Activated CD4-positive, alpha-beta memory T cell treated with anti-CD3 and anti-CD28 coated beads for 36 hours (primary cell): ENCODE data around the gene EXOC6. TPM values are rescaled to one million over a fixed set of nuclear protein-coding genes. Genes with fewer than 3 reads are reported as not detected.

Experiments
- CTCF ChIA-PET: fragments of 350-600 bp; sonication (Branson Sonifier 250); formaldehyde crosslinking; loops from one replicate; lab custom pipeline; 2021; ENCODE audit warnings: antibody characterized with exemption, inconsistent platforms; lab: Charles Lee
- POLR2A ChIA-PET: fragments of 350-600 bp; sonication (Branson Sonifier 250); formaldehyde crosslinking; loops from one replicate; lab custom pipeline; 2021; ENCODE audit warnings: antibody characterized with exemption; lab: Charles Lee
- DNase-seq: peaks from one replicate; pipeline ENCODE4 v3.0.0-alpha.2; 2020
- H3K27ac Mint-ChIP-seq: one replicate; pipeline ENCODE4 v1.8.0; 2021; ENCODE audit warnings: mixed read lengths
- H3K27me3 Mint-ChIP-seq: one replicate; pipeline ENCODE4 v1.8.0; 2021; ENCODE audit warnings: mixed read lengths
- H3K36me3 Mint-ChIP-seq: one replicate; pipeline ENCODE4 v1.8.0; 2021; ENCODE audit warnings: mixed read lengths
- H3K4me1 Mint-ChIP-seq: one replicate; pipeline ENCODE4 v1.8.0; 2021; ENCODE audit warnings: low read depth, mixed read lengths
- H3K4me3 Mint-ChIP-seq: one replicate; pipeline ENCODE4 v1.8.0; 2021; ENCODE audit warnings: mild to moderate bottlenecking, mixed read lengths
- H3K9me3 Mint-ChIP-seq: one replicate; pipeline ENCODE4 v1.8.0; 2021; ENCODE audit warnings: mixed read lengths
- intact Hi-C: fragments of 100-400 bp; cut with micrococcal nuclease; formaldehyde crosslinking; loops from one replicate; pipeline ENCODE4 v1.15.1; 2023
- total RNA-seq, 2 experiments: library from RNA; stranded (reverse); gene quantifications; one replicate each; pipeline ENCODE4 v1.2.3, GENCODE V29; 2021

The EXOC6 gene
- total RNA-seq, 2 experiments from 2014 or later, result 10.7 to 10.8 TPM

GRCh38 chr10:92914478-92915325 lies 66.4 kb downstream of the EXOC6 start:
- DNase-seq, result peak; percentile 41
- Mint-ChIP-seq H3K9me3 (no peaks in the 10 kb centered on the region), H3K27ac (no peak overlapping the region), H3K4me1 (no peaks in the 10 kb centered on the region), H3K4me3 (no peak overlapping the region), H3K27me3 (no peaks in the 10 kb centered on the region), H3K36me3 (peaks cover 3% of the 10 kb centered on the region)
- ChIA-PET POLR2A (no interaction called here), CTCF (interaction anchor here (0.6 to 1.7 kb wide), 8 partner anchors 9 to 443 kb away, joined by 3 to 4 read pairs (median 3); no protein-coding TSS in a partner anchor)
- intact Hi-C loops, result no loop called here

- H3K9me3 Mint-ChIP-seq, result peaks cover 8% of the 10 kb centered on the region
- H3K4me1 Mint-ChIP-seq, result no peaks in the 10 kb centered on the region
- H3K4me3 Mint-ChIP-seq, result no peak overlapping the region
- intact Hi-C loops, result no loop called here
- H3K27me3 Mint-ChIP-seq, result no peaks in the 10 kb centered on the region
- no peak overlapping the region for H3K27ac Mint-ChIP-seq
- ChIA-PET CTCF (interaction anchor here (0.6 to 1.7 kb wide), 4 partner anchors 10 to 442 kb away, joined by 3 to 4 read pairs (median 4); no protein-coding TSS in a partner anchor), POLR2A (no interaction called here)
- no peak for DNase-seq
- H3K36me3 Mint-ChIP-seq, result peaks cover 8% of the 10 kb centered on the region
These were observed 67.6 kb downstream of the EXOC6 start for GRCh38 chr10:92915892-92916291.

GRCh38 chr10:92916433-92916832 lies 68.1 kb downstream of the EXOC6 start:
- H3K27ac Mint-ChIP-seq, result no peak overlapping the region
- POLR2A ChIA-PET, result no interaction called here
- no peaks in the 10 kb centered on the region for H3K4me1 Mint-ChIP-seq
- H3K4me3 Mint-ChIP-seq, result no peak overlapping the region
- DNase-seq, result no peak
- H3K9me3 Mint-ChIP-seq, result peaks cover 10% of the 10 kb centered on the region
- CTCF ChIA-PET, result interaction anchor here (0.7 to 1.7 kb wide), 2 partner anchors 11 to 436 kb away, joined by 4 read pairs; no protein-coding TSS in a partner anchor
- H3K36me3 Mint-ChIP-seq, result peaks cover 10% of the 10 kb centered on the region
- no peaks in the 10 kb centered on the region for H3K27me3 Mint-ChIP-seq
- intact Hi-C loops, result no loop called here

GRCh38 chr10:92918603-92919002 lies 70.3 kb downstream of the EXOC6 start:
- intact Hi-C loops, result no loop called here
- Mint-ChIP-seq H3K27ac (no peak overlapping the region), H3K27me3 (no peaks in the 10 kb centered on the region), H3K36me3 (peaks cover 14% of the 10 kb centered on the region), H3K4me3 (no peak overlapping the region), H3K9me3 (peaks cover 10% of the 10 kb centered on the region), H3K4me1 (peaks cover 5% of the 10 kb centered on the region)
- no peak for DNase-seq
- POLR2A ChIA-PET, result no interaction called here
- CTCF ChIA-PET, result interaction anchor here (0.6 kb wide), 1 partner anchor 554 kb away, joined by 3 read pairs; no protein-coding TSS in a partner anchor

GRCh38 chr10:92920866-92921265 lies 72.5 kb downstream of the EXOC6 start:
- H3K4me1 Mint-ChIP-seq, result peaks cover 5% of the 10 kb centered on the region
- CTCF ChIA-PET, result no interaction called here
- POLR2A ChIA-PET, result no interaction called here
- H3K27ac Mint-ChIP-seq, result no peak overlapping the region
- no peaks in the 10 kb centered on the region for H3K27me3 Mint-ChIP-seq
- H3K36me3 Mint-ChIP-seq, result peaks cover 14% of the 10 kb centered on the region
- DNase-seq, result no peak
- H3K4me3 Mint-ChIP-seq, result no peak overlapping the region
- peaks cover 10% of the 10 kb centered on the region for H3K9me3 Mint-ChIP-seq
- intact Hi-C loops, result no loop called here

GRCh38 chr10:92923416-92923815 lies 75.1 kb downstream of the EXOC6 start:
- intact Hi-C loops, result no loop called here
- POLR2A ChIA-PET, result no interaction called here
- Mint-ChIP-seq H3K4me3 (no peak overlapping the region), H3K4me1 (peaks cover 5% of the 10 kb centered on the region), H3K27ac (no peak overlapping the region), H3K9me3 (peaks cover 10% of the 10 kb centered on the region), H3K27me3 (no peaks in the 10 kb centered on the region), H3K36me3 (peaks cover 18% of the 10 kb centered on the region)
- CTCF ChIA-PET, result interaction anchor here (1.1 to 1.7 kb wide), 3 partner anchors 8 to 80 kb away, joined by 3 read pairs; no protein-coding TSS in a partner anchor
- DNase-seq, result peak; percentile 11

- ChIA-PET CTCF (no interaction called here), POLR2A (no interaction called here)
- intact Hi-C loops, result no loop called here
- Mint-ChIP-seq H3K9me3 (no peaks in the 10 kb centered on the region), H3K27me3 (no peaks in the 10 kb centered on the region), H3K4me1 (no peaks in the 10 kb centered on the region), H3K36me3 (peaks cover 17% of the 10 kb centered on the region), H3K27ac (no peak overlapping the region), H3K4me3 (no peak overlapping the region)
- DNase-seq, result no peak
These were observed 81.6 kb downstream of the EXOC6 start for GRCh38 chr10:92929896-92930295.

GRCh38 chr10:92931597-92931996 lies 83.3 kb downstream of the EXOC6 start:
- H3K4me1 Mint-ChIP-seq, result no peaks in the 10 kb centered on the region
- no peaks in the 10 kb centered on the region for H3K9me3 Mint-ChIP-seq
- no peak overlapping the region for H3K27ac Mint-ChIP-seq
- no peak for DNase-seq
- H3K4me3 Mint-ChIP-seq, result no peak overlapping the region
- CTCF ChIA-PET, result no interaction called here
- H3K27me3 Mint-ChIP-seq, result no peaks in the 10 kb centered on the region
- intact Hi-C loops, result no loop called here
- POLR2A ChIA-PET, result no interaction called here
- H3K36me3 Mint-ChIP-seq, result peaks cover 17% of the 10 kb centered on the region

GRCh38 chr10:92937876-92938275 lies 89.6 kb downstream of the EXOC6 start:
- Mint-ChIP-seq H3K4me1 (no peaks in the 10 kb centered on the region), H3K36me3 (no peaks in the 10 kb centered on the region)
- CTCF ChIA-PET, result interaction anchor here (0.6 kb wide), 1 partner anchor 50 kb away, joined by 4 read pairs; no protein-coding TSS in a partner anchor

GRCh38 chr10:92938841-92939240 lies 90.5 kb downstream of the EXOC6 start:
- intact Hi-C loops, result no loop called here
- H3K27ac Mint-ChIP-seq, result no peak overlapping the region
- H3K9me3 Mint-ChIP-seq, result no peaks in the 10 kb centered on the region
- no peaks in the 10 kb centered on the region for H3K27me3 Mint-ChIP-seq
- no peak for DNase-seq
- no peak overlapping the region for H3K4me3 Mint-ChIP-seq
- no peaks in the 10 kb centered on the region for H3K4me1 Mint-ChIP-seq
- CTCF ChIA-PET, result interaction anchor here (0.6 to 1.5 kb wide), 3 partner anchors 24 to 84 kb away, joined by 3 to 4 read pairs (median 3); no protein-coding TSS in a partner anchor
- POLR2A ChIA-PET, result no interaction called here
- peaks cover 3% of the 10 kb centered on the region for H3K36me3 Mint-ChIP-seq

More at GRCh38 chr10:92937876-92938275, 89.6 kb downstream of the EXOC6 start:
- Mint-ChIP-seq H3K9me3 (no peaks in the 10 kb centered on the region), H3K27ac (no peak overlapping the region), H3K27me3 (no peaks in the 10 kb centered on the region), H3K4me3 (no peak overlapping the region)
- POLR2A ChIA-PET, result no interaction called here
- DNase-seq, result no peak
- intact Hi-C loops, result no loop called here

GRCh38 chr10:92942226-92942625 lies 93.9 kb downstream of the EXOC6 start:
- CTCF ChIA-PET, result interaction anchor here (1.0 kb wide), 1 partner anchor 22 kb away, joined by 3 read pairs; no protein-coding TSS in a partner anchor
- intact Hi-C loops, result no loop called here

GRCh38 chr10:92946491-92946890 lies 98.2 kb downstream of the EXOC6 start:
- Mint-ChIP-seq H3K4me3 (no peak overlapping the region), H3K4me1 (no peaks in the 10 kb centered on the region), H3K9me3 (no peaks in the 10 kb centered on the region), H3K36me3 (peaks cover 31% of the 10 kb centered on the region), H3K27ac (no peak overlapping the region), H3K27me3 (no peaks in the 10 kb centered on the region)
- intact Hi-C loops, result no loop called here
- POLR2A ChIA-PET, result interaction anchor here (0.6 to 0.7 kb wide), 2 partner anchors 125 to 464 kb away, joined by 3 to 5 read pairs; no protein-coding TSS in a partner anchor
- CTCF ChIA-PET, result interaction anchor here (0.6 to 1.7 kb wide), 4 partner anchors 18 to 61 kb away, joined by 3 to 6 read pairs (median 4); no protein-coding TSS in a partner anchor
- no peak for DNase-seq

More at GRCh38 chr10:92942226-92942625, 93.9 kb downstream of the EXOC6 start:
- H3K4me3 Mint-ChIP-seq, result no peak overlapping the region
- POLR2A ChIA-PET, result no interaction called here
- no peak overlapping the region for H3K27ac Mint-ChIP-seq
- no peaks in the 10 kb centered on the region for H3K27me3 Mint-ChIP-seq
- H3K9me3 Mint-ChIP-seq, result no peaks in the 10 kb centered on the region
- H3K4me1 Mint-ChIP-seq, result no peaks in the 10 kb centered on the region
- DNase-seq, result no peak
- H3K36me3 Mint-ChIP-seq, result peaks cover 15% of the 10 kb centered on the region
